GM19023 (cell line): Measurements from ENCODE around the gene CHAD.
A peak's percentile ranks its signal among the peaks of the same experiment; 100 is the strongest.
"Not testable (repeated sequence)": the region's sequence is repeated elsewhere in the genome, so short reads cannot be mapped to it uniquely, and the experiment has no call there.

Experiments used
- ATAC-seq: cut with Tn5 transposase; IDR thresholded peaks from one replicate; pipeline ENCODE4 v1.9.1; 2021; ENCODE audit warnings: mild to moderate bottlenecking, moderate library complexity; ENCODE audit not compliant: unreplicated experiment

The CHAD gene

DNA sequence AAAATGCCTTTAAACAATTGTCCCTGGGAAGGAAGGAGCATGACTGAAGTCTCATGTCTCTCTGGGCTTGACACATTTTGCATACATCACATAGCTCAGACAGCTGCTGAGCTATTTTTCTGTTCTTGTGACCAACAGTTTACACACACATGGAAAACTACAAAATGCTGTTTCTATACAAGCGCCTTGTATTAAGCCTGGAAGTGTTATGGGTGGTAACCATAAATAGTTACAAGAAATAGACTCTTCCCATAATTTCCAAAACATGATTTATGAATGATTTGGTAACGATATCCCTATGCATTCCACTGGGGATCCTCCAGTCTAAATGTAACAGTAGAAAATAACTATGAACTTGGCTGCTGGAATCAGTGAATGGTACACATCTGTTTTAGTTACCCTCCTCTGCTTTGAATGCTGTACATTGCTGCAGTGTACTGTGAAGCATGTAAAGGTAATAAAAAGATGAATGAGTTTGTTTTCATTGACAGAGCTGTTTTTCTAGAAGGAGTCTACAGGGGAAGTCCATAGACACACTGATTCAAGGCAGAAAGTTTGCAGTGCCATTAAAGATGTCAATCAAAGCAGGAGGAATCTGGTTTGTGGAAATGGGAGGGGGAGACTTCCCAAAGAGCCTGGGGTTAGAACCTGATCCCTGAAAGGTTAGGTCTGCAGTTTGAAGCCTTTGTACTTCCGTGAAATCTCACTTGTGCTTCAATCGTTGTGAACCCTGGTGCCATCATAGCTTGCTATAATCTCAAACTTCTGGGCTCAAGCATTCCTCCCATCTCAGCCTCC is 37.7 kb downstream of the CHAD start:
- no peak for ATAC-seq

DNA sequence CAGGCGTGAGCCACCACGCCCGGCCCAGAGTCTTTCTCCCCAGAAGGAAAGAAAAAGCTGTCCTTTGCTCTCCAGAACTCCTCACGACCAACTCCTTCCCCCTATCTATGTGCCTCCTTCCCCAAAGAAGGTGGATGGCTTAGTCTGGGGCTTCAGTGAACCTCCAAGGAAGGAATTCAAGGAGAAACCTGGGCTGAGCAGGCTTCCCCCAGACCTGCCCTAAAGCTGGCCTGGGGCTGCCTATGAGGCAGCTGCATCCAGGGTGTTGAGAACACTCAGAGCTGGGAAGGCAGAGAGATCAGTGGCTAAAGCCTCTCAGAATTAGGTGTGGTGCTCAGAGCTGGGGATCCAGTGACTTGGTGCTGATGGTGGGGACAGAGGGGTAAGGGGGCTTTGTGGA is 38.9 kb downstream of the CHAD start:
- no peak for ATAC-seq

DNA sequence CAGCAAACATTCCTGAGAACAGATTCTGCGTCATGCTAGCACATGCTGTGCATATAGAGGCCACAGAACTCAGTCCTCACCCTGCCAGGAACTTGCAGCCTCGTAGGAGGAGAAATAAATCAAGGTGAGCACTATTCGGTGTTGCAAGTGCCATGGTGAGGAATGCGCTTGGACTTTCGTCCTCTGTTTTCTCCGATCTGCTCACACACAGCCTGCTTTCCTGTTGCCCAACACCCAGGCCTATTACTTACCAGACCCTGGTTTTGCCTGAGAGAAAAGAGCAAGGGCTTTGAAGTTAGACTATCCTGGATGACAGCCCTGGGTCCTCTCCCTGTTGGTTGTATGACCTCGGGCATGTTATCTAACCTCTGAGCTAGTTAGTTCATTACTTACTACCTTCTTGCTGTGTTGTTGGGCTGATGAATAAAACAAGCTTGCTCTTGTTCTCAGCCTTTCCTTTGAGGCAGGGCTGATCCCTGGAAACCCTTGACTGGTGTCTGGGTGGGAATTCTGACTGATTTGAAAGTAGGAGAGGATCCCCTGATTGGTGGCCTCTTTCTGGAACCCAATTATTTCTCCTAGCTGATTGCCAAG is 39.8 kb downstream of the CHAD start:
- no peak for ATAC-seq

DNA sequence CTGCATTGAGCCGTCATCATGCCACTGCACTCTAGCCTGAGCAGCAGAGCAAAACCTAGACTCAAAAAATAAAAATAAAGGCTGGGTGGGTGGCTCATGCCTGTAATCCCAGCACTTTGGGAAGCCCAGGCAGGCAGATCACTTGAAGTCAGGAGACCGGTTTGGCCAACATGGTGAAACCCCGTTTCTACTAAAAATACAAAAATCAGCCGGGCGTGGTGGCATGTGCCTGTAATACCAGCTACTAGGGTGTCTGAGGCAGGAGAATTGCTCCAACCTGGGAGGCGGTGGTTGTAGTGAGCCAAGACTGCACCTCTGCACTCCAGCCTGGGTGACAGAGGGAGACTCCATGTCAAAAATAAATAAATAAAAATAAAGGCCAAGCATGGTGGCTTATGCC is 40.6 kb downstream of the CHAD start:
- ATAC-seq, result not testable (repeated sequence)

DNA sequence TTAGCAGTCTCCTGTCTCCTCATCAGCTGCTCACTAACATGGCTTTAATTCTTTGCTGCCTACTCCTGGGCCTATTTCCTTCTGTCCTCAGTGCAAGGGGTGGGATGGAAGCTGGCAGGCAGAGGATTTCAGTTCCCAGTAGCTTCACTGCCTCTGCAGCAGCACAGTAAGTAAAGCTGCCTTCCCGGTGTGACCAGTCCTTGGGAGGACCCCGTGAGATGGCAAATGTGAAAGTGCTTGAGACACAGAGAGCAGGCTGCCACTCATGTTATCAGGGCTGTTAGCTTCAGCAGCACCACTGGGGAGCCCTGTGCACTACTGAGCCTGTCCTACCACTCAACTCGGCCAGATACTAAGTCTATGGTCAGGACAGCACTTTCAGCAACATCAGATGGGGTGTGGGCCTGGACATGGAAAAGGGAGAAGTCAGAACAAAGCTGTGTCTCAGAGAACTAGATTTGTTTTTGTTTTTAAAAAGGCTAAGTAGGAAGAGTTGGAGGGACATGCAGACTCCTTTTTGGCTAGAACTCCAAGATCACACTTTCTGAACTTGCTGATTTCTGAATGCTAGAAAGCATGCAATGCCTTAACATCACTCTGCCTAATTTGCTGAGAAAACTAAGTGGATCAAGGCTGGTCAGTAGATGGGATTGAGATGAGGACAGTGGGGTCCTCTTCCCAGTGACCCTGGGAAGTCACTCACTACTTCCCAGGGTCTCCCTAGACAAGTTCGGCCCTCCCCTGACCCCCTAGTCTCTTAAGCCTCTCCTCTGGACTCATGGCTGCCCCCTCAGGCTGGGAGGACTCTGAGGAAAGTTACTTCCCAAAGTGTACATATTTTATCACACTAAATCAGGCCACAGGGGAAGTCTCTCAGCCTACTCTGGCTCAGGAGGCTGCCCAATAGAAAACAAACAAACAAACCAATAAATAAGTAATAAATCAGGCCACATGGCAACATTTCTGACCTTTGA is 41.6 kb downstream of the CHAD start:
- no peak for ATAC-seq

DNA sequence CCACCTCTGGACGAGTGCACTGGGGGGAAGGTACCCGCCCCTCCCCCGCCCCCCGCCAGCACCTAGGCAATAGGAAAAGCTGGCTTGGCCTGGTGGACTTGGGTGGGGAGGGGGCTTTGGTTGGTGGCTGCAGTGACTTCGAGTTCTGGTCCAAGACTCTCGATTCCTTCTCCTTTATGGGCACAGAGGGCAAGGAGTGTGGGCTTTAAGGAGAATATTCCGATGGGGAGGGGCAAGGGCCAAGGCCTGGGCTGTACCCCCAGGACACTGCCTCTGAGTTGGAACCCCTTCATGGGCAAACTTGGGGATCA is 42.3 kb downstream of the CHAD start:
- ATAC-seq, result no peak

DNA sequence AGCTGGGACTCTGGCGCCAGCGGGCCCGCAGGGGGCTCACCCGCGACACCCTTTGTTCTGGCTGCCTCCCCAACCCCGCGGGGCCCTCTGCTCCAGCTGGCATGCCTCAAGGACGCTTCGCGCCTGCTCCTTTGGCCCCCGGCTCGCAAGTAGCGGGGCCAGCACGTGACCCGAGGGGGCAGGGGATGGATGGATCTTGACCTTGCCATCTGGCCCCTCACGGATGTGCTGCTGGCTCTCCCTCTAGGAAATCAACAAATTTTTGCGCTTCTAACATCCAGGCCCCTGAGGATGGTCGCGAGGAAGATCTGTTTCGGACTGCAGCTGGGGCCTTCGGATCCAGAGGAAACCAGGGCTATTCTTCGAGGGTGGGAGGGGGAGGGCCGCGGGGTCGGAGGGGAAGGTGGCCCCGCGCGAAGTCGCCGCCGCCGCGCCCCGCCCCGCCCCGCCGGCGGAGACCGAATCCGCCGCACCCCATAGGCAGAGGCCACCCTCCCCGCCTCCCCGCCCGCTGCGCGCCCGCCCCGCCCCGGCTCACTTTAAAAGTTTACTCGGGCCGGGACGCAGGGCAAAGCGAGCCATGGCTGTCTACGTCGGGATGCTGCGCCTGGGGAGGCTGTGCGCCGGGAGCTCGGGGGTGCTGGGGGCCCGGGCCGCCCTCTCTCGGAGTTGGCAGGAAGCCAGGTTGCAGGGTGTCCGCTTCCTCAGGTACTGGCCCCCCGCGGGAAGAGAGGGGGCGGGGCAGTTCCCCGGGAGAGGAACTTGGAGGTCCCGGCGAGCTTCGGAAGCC is 42.8 kb downstream of the CHAD start, which contains the start of gene ACSF2:
TSS of gene ACSF2 (plus strand) at position 537 of the 790 bp plus-strand sequence. CDS start at position 581, 44 bp downstream.
- peak; percentile 64 for ATAC-seq

DNA sequence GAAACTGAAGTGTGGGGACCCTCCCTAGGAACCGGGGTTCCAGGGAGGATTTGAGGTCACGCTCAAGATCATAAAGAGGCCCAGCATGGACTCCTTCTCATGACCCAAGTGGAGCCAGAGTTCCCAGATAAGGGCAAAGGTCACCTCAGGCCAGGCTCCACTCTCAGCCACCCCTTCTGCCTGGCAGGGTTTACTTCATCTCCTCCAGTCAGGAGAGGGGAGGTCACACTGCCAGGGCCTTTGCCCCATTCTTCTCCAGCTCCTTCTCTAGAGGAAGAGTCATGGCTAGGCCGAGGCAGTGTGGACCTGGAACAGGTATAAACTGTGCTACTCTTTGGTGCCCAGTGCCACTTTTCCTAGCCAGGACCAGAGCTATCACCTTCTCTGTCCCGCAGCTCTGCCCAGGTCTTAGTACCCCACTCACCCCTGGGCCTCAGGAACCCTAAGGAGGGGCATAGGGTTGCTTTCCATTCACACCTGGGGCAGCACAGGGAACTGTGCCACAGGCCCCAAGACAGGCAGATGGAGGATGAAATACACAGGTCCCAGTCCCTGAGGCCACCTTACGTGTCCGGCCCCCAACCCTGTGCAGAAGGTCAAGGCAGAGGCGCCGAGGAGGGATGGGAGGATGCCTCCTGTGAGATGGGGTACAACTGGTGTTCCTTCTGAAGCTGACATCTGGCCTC is 43.5 kb downstream of the CHAD start:
- no peak for ATAC-seq

DNA sequence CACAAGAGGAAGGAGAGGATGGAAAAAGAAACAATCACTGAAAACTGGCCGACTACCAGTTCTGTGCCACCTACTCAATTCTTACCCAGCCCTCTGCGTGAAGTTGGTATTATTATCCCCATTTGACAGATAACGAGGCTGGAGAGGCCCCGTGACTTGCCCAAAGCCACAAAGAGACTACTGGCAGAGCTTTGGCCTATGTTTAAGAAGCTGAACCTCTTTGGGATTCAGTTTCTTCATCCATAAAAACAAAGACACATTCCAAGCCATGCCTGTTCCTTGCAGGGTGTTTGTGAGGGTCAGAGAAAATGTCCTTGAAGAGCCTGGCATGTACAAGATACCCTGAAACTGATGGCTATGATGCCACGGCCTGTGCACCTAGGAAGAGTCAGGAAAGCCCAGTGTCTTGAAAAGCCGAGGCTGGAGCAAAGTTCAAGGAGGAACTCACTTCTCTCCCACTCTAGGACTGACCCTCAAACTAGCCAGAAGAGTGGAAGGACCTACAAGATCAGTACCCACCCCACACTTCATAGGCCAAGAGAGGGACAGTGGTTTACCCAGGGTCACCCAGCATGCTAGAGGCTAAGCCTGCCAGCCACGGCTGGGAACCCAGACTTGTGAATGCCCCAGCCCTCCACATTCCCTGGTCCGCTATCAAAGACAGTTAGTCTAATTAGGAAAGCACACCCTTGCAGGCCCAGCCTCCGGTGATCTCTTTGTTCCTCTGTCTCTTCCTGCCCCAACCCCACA is 44.3 kb downstream of the CHAD start:
- ATAC-seq, result no peak

DNA sequence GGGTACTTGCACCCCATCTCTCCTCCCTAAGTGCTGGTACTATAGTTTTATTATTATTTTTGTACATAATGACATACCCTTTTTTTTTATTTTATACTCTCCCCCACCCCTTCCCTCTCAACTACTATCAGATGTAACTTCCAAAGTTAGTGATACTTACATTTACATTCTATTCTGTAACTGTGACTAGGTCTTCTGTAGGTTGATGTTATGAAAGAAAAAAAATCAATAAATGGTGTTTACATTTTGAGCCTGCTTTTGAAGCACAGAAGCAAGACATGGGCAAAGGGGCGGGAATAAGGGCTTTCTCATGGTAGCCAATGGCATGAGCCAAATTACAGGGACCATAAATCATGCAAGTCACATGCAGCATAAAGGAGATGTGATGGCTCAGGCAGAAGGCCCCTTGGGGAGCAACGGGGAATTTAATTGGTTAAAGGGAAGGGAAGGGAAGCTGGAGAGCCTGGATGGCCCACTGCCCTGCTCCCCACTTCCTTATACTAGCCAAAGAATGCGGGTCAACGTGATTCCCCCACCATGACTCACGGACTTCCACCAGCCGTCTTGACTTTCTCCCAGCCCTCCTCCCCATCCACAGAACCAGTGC is 45.0 kb downstream of the CHAD start:
- no peak for ATAC-seq

DNA sequence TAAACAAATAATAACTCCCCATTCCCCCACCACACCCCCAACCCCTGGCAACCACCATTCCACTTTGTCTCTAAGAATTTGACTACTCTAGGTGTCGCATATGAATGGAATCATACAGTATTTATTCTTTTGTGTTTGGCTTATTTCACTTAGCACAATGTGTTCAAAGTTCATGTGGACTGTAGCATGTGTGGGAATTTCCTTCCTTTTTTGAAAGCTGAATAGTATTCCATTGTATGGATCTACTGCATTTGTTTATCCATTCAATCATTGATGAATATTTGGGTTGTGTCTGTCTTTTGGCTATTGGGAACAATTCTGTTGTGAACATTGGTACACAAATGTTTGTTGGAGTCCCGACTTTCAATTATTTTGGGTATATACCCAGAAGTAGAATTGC is 45.9 kb downstream of the CHAD start:
- no peak for ATAC-seq

DNA sequence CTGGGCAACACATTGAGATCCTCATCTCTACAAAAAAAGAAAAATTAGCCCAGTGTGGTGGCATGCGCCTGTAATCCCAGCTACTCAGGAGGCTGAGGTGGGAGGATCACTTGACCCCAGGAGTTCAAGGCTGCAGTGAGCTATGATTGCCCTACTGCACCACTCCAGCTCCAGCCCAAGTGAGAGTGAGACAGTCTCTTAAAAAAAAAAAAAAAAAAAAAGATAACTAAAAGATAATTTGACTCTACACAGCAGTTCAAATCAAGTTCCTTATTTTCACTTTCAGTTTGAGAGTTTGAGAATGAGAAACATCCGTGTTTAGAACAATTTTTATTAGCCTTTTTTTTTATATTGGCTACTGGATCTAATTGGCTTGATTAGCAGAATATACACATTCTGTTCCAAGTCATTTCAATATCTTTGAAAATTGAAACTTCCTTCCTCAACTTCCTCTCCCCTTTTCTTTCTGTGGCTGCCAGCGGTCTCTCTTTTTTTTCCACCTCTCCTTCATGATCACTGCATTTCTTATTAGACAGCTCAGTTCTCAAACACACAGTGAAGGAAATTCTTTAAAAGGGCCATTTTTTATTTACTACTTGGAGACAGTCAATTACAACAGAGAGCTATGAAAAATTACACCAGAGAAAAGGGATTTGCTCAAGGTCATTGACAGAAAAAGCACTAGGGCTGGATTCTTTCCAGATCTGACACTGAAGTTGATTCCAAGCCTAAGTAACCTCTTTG is 47.2 kb downstream of the CHAD start:
- no peak for ATAC-seq

DNA sequence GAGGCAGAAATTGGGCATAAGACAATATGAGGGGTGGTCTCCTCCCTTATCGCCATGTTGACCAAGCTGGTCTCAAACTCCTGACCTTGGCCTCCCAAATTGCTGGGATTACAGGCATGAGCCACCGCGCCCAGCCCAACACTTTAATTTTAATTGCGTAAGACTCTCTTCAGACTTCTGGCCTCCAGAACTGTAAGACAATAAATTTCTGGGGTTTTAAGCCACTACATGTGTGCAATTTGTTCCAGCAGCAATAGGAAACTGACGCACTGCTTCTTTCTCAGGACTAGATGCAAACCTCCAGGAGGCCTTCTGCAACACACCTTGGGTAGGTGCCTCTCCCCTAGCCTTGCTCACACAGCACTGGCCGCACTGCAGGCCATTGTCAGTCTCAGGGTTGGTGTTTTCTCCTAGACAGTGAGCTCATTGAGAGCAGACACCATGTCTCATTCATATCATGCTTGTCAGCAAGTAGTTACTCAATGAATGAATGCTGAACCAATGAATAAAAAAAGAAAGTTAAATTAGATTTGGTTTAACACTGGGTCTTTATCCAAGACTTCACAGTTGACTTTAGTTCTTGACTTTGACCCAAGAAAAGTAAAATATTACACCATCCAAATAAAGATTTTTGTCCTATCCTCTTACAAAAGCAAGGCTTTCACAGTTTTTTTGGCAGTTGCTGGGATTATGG is 48.1 kb downstream of the CHAD start:
- no peak for ATAC-seq

DNA sequence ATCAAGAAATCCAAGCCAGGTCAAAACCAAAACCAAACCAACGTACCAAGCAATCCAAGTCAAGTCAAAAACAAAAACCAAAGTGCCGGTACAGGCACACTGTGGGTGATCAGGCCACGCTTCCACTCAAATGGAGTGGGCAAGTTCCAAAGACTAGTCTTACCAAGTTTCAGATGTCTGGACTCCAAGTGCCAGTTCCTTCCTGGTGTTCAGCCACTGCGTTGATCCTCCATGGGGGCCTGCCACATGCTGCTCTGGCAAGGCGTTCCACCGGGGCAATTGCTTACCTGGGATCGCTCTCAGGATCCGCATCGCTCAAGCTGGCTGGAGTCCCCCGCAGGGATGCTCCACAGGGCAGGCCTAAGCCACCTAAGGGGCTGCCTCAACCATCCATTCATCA is 49.1 kb downstream of the CHAD start:
- not testable (repeated sequence) for ATAC-seq

DNA sequence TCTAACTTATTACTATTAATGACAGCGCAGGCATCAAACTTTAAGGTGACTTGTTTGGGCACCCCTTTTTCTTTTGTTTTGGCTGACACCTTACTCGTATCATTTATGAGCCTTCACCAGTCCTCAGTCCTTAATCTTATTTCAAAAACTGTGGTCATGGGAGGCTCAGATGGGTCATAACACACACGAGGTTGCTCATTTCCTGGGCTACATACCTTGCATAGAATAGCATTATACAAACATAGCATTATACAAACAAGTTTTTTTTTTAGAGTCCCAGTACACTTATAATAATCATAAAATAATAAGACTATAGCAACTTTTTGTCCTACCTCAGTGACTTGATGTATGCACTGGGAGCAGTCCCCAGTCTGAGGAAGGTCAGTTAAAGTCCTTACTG is 53.9 kb downstream of the CHAD start:
- no peak for ATAC-seq
